Stimulated activated CD8-positive, alpha-beta memory T cell treated with anti-CD3 and anti-CD28 coated beads, Interleukin-15, amount 100 ng/mL, for 24 hours (primary cell): ENCODE data around the gene RTL10.
"Not testable (repeated sequence)": the region's sequence is repeated elsewhere in the genome, so short reads cannot be mapped to it uniquely, and the experiment has no call there.

Experiments used
- DNase-seq: peaks from one replicate; pipeline ENCODE4 v3.0.0-alpha.2; 2020; ENCODE audit warnings: low read depth

Gene RTL10

GRCh38 chr22:19843857-19844376, 10.8 kb downstream of the RTL10 start:
- DNase-seq, result no peak

GRCh38 chr22:19843107-19843856, 11.4 kb downstream of the RTL10 start:
- no peak for DNase-seq

DNA sequence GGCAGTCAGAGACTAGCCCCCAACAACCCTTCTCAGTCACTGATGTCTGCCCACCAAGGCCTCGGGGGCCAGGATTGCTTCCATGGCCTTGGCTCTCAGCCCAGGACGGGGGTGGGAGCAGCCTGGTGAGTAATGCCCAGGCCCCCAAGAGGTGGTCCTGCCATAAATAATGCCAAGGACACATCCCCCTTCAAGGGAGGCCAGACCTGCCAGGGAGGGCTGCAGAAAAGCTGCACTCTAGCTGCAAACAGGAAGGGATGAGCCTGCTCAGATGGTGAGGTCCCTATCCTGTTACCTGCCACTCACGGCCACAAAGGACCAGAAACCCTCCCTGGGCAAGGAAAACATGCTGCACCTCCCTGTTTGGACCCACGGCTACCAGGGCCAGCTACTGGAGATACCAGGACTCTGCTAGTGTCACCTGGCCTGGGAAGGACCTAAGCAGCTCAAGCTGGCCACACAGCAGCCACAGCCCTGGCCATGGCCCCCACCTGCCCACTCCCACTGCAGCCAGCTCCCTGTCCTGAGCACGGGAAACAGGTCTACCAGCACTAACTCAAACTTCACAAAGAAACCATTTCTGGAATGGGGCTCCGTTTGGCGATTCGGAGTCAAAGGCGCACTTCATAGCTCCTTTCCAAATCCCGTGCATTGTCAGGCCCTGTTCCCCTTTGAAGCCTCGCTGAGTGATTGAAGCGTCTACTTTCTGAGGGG, 12.1 kb downstream of the RTL10 start:
- no peak for DNase-seq

- DNase-seq, result no peak
These were observed 12.9 kb downstream of the RTL10 start for GRCh38 chr22:19841641-19842392.

- DNase-seq, result no peak
These were observed 13.6 kb downstream of the RTL10 start for GRCh38 chr22:19840955-19841640.

- no peak for DNase-seq
These were observed 14.6 kb downstream of the RTL10 start for GRCh38 chr22:19840059-19840458.

DNA sequence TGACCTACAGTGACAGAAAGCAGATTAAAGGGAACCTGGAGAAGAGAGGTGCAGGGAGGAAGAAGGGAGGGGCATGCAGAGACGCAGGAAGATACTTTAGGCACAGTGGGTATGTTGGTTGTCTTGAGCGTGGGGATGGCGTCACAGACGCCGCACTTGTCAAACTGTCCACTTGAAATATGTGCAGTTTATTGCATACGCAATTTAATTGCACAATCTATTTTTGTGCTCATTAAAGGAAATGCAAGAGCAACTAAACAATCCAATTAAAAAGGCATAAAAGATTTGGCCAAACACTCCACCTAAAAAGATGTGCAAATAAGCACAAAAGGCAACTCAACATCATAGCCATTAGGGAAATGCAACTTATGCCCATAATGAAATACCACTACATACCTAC, 16.8 kb downstream of the RTL10 start:
- DNase-seq, result no peak

DNA sequence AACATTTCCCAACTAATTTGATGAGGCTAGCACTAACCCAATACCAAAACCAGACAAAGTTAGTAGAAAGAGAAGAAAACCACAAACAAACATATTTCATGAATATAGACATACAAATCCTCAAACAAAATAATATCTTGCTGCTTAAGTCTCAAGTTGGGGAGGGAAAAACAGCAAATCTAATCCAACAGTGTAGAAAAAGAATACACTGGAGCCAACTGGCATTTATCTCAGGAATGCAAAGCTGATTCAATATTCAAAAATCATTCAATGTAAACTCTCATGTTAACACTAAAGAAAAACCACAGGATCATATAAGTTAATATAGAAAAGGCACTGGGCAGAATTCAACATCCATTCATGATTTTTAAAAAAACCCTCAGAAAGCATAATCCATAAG, 18.2 kb downstream of the RTL10 start:
- no peak for DNase-seq

DNA sequence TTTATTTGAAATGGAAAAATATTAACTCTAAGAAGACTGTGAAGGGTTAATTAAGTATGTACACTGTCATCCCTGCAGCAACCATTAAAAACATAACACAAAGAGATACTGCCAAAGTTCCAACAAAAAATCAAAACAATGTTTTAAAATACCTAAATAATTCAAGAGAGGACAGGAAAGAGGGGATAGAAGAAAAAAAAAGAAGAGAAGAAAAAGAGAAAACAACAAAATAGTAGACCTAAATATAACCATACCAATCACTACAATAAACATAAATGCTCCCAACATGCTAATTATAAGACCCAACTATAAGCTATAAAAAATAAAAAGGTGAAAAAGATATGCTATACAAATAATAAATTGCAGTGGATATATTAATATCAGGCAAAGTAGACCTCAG, 20.1 kb downstream of the RTL10 start:
- DNase-seq, result no peak

DNA sequence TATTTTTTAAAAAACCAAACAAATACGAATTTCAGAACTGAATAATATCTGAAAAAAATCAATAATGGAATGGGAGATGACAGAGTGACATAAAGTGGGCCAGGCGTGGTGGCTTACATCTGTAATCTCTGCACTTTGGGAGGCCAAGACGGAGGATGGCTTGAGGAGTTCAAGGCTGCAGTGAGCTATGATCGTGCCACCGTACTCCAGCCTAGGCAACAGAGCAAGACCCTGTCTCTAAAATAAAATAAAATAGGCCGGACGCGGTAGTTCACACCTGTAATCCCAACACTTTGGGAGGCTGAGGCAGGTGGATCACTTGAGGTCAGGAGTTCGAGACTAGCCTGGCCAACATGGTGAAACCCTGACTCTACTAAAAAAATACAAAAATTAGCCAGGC, 21.3 kb downstream of the RTL10 start:
- DNase-seq, result not testable (repeated sequence)

- DNase-seq, result no peak
These were observed 22.1 kb downstream of the RTL10 start for GRCh38 chr22:19832476-19833108.

DNA sequence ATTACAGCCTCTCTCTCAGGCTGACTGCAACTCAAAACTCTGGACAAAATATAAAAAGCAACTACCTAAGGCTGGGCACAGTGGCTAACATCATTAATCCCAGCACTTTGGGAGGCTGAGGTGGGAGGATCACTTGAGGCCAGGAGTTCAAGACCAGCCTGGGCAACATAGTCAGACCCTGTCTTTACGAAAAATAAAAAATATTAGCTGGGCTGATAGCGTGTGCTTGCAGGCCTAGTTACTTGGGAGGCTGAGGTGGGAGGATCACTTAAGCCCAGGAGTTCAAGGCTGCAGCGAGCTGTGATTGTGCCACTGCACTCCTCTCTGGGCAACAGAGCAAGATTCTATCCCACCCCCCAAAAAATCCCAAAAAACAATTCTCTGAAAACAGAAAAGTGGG, 22.7 kb downstream of the RTL10 start:
- not testable (repeated sequence) for DNase-seq

- DNase-seq, result no peak
These were observed 23.7 kb downstream of the RTL10 start for GRCh38 chr22:19831016-19831415.

DNA sequence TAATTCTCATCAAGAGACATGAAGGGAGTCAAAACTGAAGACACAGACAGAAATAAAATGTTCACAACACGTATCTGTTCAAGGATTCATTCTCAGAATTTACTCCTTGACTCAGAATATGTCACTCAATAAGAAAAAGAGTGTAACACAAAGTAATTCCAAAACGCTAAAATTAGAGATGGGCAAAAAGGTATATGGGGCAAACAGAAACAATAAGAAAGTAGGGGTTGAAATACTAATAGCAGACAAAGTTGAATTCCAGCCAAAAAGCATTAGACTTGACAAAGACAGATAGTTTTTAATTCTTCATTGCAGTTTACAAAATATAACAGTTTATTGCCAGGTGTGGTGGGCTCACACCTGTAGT, 26.7 kb downstream of the RTL10 start:
- DNase-seq, result no peak

DNA sequence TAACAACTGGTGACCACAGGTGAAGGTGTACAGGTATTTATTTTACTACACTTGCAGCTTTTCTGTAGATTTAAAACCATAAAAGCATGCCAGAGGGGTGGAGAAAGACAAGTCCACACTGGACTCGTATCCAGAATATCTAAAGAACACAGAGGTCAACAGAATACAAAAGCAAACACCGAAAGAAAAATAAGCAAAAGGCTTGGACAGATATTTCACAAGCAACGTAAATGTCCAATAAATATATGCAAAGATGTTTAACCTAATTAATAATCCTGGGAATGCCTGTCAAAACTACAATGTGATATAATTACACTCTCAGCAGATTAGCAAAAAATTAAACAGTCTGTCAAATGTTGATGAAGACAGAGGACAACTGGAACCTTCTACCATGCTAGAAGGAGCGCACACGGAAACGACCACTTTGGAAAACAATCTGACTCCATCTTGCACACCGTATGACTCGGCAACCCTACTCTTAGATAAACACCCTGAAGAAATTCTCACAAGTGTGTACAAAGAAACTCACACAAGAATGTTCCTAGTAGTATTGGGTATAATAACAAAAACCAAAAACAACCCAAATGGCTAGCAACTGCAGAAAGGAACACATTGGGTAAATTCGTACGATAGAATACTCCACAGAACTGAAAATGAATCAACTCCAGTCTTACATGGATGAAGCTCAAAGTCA, 27.2 kb downstream of the RTL10 start:
- no peak for DNase-seq

DNA sequence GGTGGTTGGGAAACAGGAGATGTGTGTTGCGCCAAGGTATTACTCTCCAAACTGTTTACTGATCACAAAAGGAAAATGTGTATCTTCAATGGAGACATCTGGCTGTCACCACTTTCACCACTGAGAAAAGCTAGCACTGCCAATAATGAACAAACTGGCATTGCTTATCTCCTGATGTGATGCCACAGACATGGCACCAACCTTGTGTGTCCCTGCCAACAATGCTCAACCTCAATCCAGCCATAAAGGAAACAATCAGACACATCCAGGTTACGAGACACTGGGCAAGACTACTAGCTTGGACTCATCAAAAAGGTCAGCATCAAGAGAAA, 28.1 kb downstream of the RTL10 start:
- DNase-seq, result no peak

DNA sequence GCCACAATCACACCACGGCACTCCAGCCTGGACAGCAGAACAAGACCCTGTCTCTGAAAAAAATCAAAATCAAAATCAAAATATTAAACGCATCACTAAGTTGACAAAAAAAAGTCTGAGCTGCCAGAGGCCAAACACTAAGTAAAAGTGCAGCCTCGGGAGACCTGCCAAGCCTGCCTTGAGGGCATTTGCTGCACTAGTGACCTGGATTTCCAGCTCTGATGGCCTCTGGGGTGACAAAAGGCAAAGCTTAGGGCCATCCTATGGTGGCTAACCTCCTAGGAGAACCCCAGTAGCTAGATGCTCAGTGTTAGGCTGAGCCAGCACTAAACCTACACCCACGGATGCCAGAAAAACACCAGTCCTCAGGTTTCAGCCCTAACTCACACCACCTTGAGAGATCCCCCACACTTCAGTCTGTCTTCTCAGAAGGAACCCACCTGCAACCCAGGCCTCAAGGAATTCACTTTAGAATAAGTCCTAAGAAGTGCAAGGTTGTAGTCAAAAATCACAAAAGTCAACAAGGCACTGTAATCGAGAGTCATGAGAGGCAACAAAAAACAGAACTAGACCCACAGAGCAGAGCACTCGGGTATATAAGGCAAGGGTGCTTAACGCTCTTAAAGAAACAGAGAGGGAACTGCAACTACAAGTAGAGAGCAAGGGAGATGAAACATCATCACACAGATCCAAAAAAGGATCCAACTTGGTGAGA, 28.6 kb downstream of the RTL10 start:
- no peak for DNase-seq

DNA sequence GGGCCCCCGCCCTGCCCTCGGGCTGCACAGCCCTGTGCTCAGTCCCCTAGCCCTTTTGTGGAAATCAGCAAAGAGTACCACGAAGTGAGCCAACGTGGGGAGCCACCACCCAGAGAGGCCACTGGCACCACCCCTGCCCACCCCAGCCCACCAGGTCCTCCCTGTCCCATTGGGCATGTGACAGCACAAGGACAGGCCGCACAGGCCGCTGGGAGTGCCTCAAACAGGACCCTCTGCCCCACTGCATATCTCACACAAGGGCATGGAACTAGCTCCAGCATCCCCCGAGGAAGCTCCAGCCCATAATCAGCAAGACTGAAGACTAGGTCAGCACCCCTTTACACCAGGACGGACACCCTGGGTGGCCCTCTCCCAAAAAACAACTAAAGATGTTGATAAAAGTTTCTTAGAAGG, 29.7 kb downstream of the RTL10 start:
- no peak for DNase-seq

DNA sequence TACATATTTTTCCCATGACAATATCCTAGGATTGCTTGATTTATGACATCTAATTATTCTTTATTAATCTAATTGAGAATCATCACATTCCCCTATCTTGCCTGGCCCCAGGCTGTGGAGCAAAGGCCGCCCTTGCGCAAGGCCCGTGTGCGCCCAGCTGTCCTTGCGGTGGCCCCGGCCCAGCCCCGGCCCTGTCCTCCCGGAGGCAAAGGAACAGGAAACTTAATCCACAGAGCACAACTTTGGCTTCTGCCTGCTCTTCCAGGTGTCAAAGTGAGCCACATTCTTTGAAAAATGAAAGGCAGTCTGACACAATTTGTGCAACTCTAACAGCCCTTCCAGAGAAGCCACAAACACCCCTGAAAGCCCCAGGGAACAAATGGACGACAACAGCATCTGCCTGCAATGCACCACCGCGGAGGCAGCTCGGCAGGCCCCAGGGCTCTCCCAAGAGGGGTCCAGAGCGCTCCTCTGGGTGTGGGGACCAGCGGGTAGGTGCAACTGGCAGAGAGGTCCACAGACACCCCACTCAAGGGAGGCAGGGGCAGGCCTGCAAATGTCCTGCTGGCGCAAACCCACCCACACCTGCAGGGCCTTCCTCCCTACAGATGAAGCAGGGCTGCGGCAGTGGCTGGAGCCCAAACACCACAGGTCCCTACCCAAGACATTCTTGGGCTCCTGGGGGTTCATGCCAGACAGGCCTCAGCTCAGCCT, 30.3 kb downstream of the RTL10 start:
- no peak for DNase-seq

DNA sequence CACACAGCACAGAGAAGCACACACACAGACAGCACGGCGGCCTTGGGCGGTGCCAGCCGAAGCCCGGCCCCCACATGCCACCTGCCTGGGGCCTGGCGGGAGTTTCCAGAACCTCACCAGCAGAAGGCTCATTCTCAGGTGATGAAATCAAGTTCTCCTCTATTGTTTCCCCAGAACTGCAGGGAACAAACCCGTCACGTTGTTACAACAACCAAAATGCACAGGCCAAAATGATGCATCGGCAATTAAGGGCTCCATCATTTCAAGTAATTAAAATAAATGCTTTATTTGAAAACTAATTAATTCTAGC, 30.8 kb downstream of the RTL10 start:
- no peak for DNase-seq
